ENCODE data around the gene SATB2. TPM values are rescaled to one million over a fixed set of nuclear protein-coding genes. Genes with fewer than 3 reads are reported as not detected.

The SATB2 gene
- polyA plus RNA-seq, 1 donor from 2014 or later: 0.21 TPM

GRCh38 chr2:199288424-199288823 is 169.3 kb downstream of the SATB2 start:
- no peak for TF ChIP-seq EP300 (conservative IDR thresholded peaks at IDR 0.05; ENCODE audit: poor library complexity, severe bottlenecking)
- no peak for TF ChIP-seq POLR2AphosphoS5 (IDR thresholded peaks at IDR 0.05)
- TF ChIP-seq, protein P1, sequence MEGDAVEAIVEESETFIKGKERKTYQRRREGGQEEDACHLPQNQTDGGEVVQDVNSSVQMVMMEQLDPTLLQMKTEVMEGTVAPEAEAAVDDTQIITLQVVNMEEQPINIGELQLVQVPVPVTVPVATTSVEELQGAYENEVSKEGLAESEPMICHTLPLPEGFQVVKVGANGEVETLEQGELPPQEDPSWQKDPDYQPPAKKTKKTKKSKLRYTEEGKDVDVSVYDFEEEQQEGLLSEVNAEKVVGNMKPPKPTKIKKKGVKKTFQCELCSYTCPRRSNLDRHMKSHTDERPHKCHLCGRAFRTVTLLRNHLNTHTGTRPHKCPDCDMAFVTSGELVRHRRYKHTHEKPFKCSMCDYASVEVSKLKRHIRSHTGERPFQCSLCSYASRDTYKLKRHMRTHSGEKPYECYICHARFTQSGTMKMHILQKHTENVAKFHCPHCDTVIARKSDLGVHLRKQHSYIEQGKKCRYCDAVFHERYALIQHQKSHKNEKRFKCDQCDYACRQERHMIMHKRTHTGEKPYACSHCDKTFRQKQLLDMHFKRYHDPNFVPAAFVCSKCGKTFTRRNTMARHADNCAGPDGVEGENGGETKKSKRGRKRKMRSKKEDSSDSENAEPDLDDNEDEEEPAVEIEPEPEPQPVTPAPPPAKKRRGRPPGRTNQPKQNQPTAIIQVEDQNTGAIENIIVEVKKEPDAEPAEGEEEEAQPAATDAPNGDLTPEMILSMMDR (IDR thresholded peaks at IDR 0.05; ENCODE audit: poor library complexity, severe bottlenecking): no peak
- no peak for TF ChIP-seq SMC3 (conservative IDR thresholded peaks at IDR 0.05; ENCODE audit: poor library complexity)
- TF ChIP-seq, protein P2, sequence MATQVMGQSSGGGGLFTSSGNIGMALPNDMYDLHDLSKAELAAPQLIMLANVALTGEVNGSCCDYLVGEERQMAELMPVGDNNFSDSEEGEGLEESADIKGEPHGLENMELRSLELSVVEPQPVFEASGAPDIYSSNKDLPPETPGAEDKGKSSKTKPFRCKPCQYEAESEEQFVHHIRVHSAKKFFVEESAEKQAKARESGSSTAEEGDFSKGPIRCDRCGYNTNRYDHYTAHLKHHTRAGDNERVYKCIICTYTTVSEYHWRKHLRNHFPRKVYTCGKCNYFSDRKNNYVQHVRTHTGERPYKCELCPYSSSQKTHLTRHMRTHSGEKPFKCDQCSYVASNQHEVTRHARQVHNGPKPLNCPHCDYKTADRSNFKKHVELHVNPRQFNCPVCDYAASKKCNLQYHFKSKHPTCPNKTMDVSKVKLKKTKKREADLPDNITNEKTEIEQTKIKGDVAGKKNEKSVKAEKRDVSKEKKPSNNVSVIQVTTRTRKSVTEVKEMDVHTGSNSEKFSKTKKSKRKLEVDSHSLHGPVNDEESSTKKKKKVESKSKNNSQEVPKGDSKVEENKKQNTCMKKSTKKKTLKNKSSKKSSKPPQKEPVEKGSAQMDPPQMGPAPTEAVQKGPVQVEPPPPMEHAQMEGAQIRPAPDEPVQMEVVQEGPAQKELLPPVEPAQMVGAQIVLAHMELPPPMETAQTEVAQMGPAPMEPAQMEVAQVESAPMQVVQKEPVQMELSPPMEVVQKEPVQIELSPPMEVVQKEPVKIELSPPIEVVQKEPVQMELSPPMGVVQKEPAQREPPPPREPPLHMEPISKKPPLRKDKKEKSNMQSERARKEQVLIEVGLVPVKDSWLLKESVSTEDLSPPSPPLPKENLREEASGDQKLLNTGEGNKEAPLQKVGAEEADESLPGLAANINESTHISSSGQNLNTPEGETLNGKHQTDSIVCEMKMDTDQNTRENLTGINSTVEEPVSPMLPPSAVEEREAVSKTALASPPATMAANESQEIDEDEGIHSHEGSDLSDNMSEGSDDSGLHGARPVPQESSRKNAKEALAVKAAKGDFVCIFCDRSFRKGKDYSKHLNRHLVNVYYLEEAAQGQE (IDR thresholded peaks at IDR 0.05; ENCODE audit: borderline replicate concordance): no peak
- TF ChIP-seq RAD21 (conservative IDR thresholded peaks at IDR 0.05): no peak
- TF ChIP-seq TAF1 (IDR thresholded peaks at IDR 0.05; ENCODE audit: low read depth): no peak
- TF ChIP-seq MXI1 (conservative IDR thresholded peaks at IDR 0.05; ENCODE audit: poor library complexity, severe bottlenecking): no peak
- TF ChIP-seq EZH2 (IDR thresholded peaks at IDR 0.05; ENCODE audit: borderline replicate concordance, insufficient read depth, low read length, poor library complexity, severe bottlenecking): no peak
- no peaks in the 10 kb centered on the region for H3K79me2 ChIP-seq (replicated peaks; ENCODE audit: insufficient read depth, low read length)
- no peak overlapping the region for H3K4me3 ChIP-seq (ENCODE audit: low read length)
- H4K20me1 ChIP-seq (ENCODE audit: insufficient read depth): no peaks in the 10 kb centered on the region
- H3F3A ChIP-seq (ENCODE audit: insufficient read depth, low read length, poor library complexity, severe bottlenecking): no peaks in the 10 kb centered on the region
- H3K9ac ChIP-seq (ENCODE audit: low read length): no peak overlapping the region
- H3K9me2 ChIP-seq (ENCODE audit: insufficient read depth, low read length): no peaks in the 10 kb centered on the region
- no peaks in the 10 kb centered on the region for H3K9me3 ChIP-seq (ENCODE audit: low read length)
- no peaks in the 10 kb centered on the region for H3K27me3 ChIP-seq (ENCODE audit: insufficient read depth, low read depth, low read length)
- no peaks in the 10 kb centered on the region for H3K36me3 ChIP-seq (ENCODE audit: insufficient read depth, low read length)
- no peak overlapping the region for H2AFZ ChIP-seq (ENCODE audit: low read depth, low read length)
- H3K4me2 ChIP-seq (ENCODE audit: low read length): no peak overlapping the region
- no peak overlapping the region for H3K27ac ChIP-seq (ENCODE audit: low read length)

GRCh38 chr2:199282309-199282708 is 175.4 kb downstream of the SATB2 start:
- Histone ChIP-seq H3K27me3 (ENCODE audit: insufficient read depth, low read depth, low read length) (no peaks in the 10 kb centered on the region), H3K36me3 (ENCODE audit: insufficient read depth, low read length) (no peaks in the 10 kb centered on the region), H3K79me2 (replicated peaks; ENCODE audit: insufficient read depth, low read length) (no peaks in the 10 kb centered on the region), H3K4me2 (ENCODE audit: low read length) (no peak overlapping the region), H3K9me3 (ENCODE audit: low read length) (no peaks in the 10 kb centered on the region), H3K27ac (ENCODE audit: low read length) (no peak overlapping the region), H2AFZ (ENCODE audit: low read depth, low read length) (no peak overlapping the region), H4K20me1 (ENCODE audit: insufficient read depth) (no peaks in the 10 kb centered on the region), H3K4me3 (ENCODE audit: low read length) (no peak overlapping the region), H3K9ac (ENCODE audit: low read length) (no peak overlapping the region), H3F3A (ENCODE audit: insufficient read depth, low read length, poor library complexity, severe bottlenecking) (no peaks in the 10 kb centered on the region), H3K9me2 (ENCODE audit: insufficient read depth, low read length) (no peaks in the 10 kb centered on the region)
- TF ChIP-seq SMC3 (conservative IDR thresholded peaks at IDR 0.05; ENCODE audit: poor library complexity) (no peak), MXI1 (conservative IDR thresholded peaks at IDR 0.05; ENCODE audit: poor library complexity, severe bottlenecking) (no peak), RAD21 (conservative IDR thresholded peaks at IDR 0.05) (no peak), EP300 (conservative IDR thresholded peaks at IDR 0.05; ENCODE audit: poor library complexity, severe bottlenecking) (no peak), TAF1 (IDR thresholded peaks at IDR 0.05; ENCODE audit: low read depth) (no peak), EZH2 (IDR thresholded peaks at IDR 0.05; ENCODE audit: borderline replicate concordance, insufficient read depth, low read length, poor library complexity, severe bottlenecking) (no peak), POLR2AphosphoS5 (IDR thresholded peaks at IDR 0.05) (no peak)
- TF ChIP-seq, protein P2 (IDR thresholded peaks at IDR 0.05; ENCODE audit: borderline replicate concordance): no peak
- TF ChIP-seq, protein P1 (IDR thresholded peaks at IDR 0.05; ENCODE audit: poor library complexity, severe bottlenecking): no peak
